ENCODE data around the gene LAMP1.

The LAMP1 gene

GRCh38 chr13:113321546-113321945 is 24.5 kb downstream of the LAMP1 start:
- no peak overlapping the region for H3K27ac ChIP-seq
- H3K9me3 ChIP-seq, result no peaks in the 10 kb centered on the region
- no peaks in the 10 kb centered on the region for H3K4me1 ChIP-seq (ENCODE audit: control insufficient read depth in 1 of 2, insufficient read depth in 1 of 2, low read depth in 1 of 2, low read length in 1 of 2)
- no peaks in the 10 kb centered on the region for H3K27me3 ChIP-seq
- H3K4me3 ChIP-seq (ENCODE audit: low read depth in 1 of 2, low read length in 1 of 2), result no peak overlapping the region
- TF ChIP-seq CTCF (IDR thresholded peaks at IDR 0.05), result no peak
- H3K36me3 ChIP-seq, result peaks cover 95% of the 10 kb centered on the region

- H3K27ac ChIP-seq, result no peak overlapping the region
- no peaks in the 10 kb centered on the region for H3K27me3 ChIP-seq
- no peak overlapping the region for H3K4me3 ChIP-seq (ENCODE audit: low read depth in 1 of 2, low read length in 1 of 2)
- no peaks in the 10 kb centered on the region for H3K4me1 ChIP-seq (ENCODE audit: control insufficient read depth in 1 of 2, insufficient read depth in 1 of 2, low read depth in 1 of 2, low read length in 1 of 2)
- no peaks in the 10 kb centered on the region for H3K9me3 ChIP-seq
- peaks cover 90% of the 10 kb centered on the region for H3K36me3 ChIP-seq
- TF ChIP-seq CTCF (IDR thresholded peaks at IDR 0.05), result no peak
Observed at GRCh38 chr13:113322043-113322461, 25.0 kb downstream of the LAMP1 start.

- Histone ChIP-seq H3K4me1 (ENCODE audit: control insufficient read depth in 1 of 2, insufficient read depth in 1 of 2, low read depth in 1 of 2, low read length in 1 of 2) (no peaks in the 10 kb centered on the region), H3K4me3 (ENCODE audit: low read depth in 1 of 2, low read length in 1 of 2) (no peak overlapping the region), H3K9me3 (no peaks in the 10 kb centered on the region), H3K27me3 (peaks cover 6% of the 10 kb centered on the region), H3K27ac (no peak overlapping the region), H3K36me3 (peaks cover 80% of the 10 kb centered on the region)
- TF ChIP-seq CTCF (IDR thresholded peaks at IDR 0.05), result no peak
Observed at GRCh38 chr13:113322890-113323651, 26.0 kb downstream of the LAMP1 start.

GRCh38 chr13:113323869-113324268 is 26.8 kb downstream of the LAMP1 start:
- Histone ChIP-seq H3K36me3 (peaks cover 72% of the 10 kb centered on the region), H3K27ac (no peak overlapping the region), H3K9me3 (no peaks in the 10 kb centered on the region), H3K27me3 (peaks cover 14% of the 10 kb centered on the region), H3K4me3 (ENCODE audit: low read depth in 1 of 2, low read length in 1 of 2) (no peak overlapping the region), H3K4me1 (ENCODE audit: control insufficient read depth in 1 of 2, insufficient read depth in 1 of 2, low read depth in 1 of 2, low read length in 1 of 2) (no peaks in the 10 kb centered on the region)
- TF ChIP-seq CTCF (IDR thresholded peaks at IDR 0.05), result no peak

- Histone ChIP-seq H3K4me3 (ENCODE audit: low read depth in 1 of 2, low read length in 1 of 2) (no peak overlapping the region), H3K4me1 (ENCODE audit: control insufficient read depth in 1 of 2, insufficient read depth in 1 of 2, low read depth in 1 of 2, low read length in 1 of 2) (no peaks in the 10 kb centered on the region), H3K36me3 (peaks cover 66% of the 10 kb centered on the region), H3K27ac (no peak overlapping the region), H3K27me3 (peaks cover 19% of the 10 kb centered on the region), H3K9me3 (no peaks in the 10 kb centered on the region)
- no peak for TF ChIP-seq CTCF (IDR thresholded peaks at IDR 0.05)
Observed at GRCh38 chr13:113324398-113324797, 27.4 kb downstream of the LAMP1 start.
